Activated CD8-positive, alpha-beta memory T cell treated with anti-CD3 and anti-CD28 coated beads, Interleukin-2, amount 50 U/mL, for 1 hour (primary cell): ENCODE measurements around the gene LSP1.
"Not testable (repeated sequence)": the region's sequence is repeated elsewhere in the genome, so short reads cannot be mapped to it uniquely, and the experiment has no call there.

Source experiments
- DNase-seq: peaks from one replicate; pipeline ENCODE4 v3.0.0-alpha.2; 2020; ENCODE audit errors: extremely low read depth

LSP1 gene

GRCh38 chr11:1877211-1878136 is 24.6 kb downstream of the LSP1 start:
- DNase-seq: no peak

GRCh38 chr11:1878137-1879031 is 25.5 kb downstream of the LSP1 start:
- no peak for DNase-seq

DNA sequence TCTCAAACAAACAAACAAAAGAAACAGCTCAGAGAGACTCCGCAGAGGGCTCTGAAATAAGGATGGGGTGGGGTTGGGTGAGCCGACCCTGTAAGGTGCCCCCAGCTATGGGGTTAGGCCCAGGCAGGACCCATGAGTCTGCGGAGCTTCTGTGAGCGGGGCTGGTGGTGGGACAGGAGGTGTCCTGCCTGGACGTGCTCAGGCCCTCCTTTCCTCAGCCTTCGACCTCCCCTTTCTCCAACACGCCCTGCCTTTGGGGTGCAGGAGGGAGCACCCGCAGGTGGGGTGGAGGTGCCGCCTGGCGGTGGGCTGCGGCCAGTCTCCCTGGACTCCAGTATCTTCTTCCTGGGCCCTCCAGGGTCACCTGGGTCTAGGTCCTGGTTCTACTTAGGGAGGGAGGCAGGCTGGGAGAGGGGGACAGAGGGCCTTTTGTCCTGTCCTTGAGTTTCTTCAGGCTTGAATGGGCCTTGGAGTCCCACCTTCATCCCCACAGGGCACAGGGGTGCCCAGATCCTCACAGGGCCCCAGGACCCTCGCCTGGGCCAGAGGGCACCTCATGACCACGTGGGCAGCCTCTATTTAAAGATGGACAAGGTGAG is 26.6 kb downstream of the LSP1 start:
- no peak for DNase-seq

- DNase-seq: no peak
Observed at GRCh38 chr11:1879941-1880720, 27.2 kb downstream of the LSP1 start.

DNA sequence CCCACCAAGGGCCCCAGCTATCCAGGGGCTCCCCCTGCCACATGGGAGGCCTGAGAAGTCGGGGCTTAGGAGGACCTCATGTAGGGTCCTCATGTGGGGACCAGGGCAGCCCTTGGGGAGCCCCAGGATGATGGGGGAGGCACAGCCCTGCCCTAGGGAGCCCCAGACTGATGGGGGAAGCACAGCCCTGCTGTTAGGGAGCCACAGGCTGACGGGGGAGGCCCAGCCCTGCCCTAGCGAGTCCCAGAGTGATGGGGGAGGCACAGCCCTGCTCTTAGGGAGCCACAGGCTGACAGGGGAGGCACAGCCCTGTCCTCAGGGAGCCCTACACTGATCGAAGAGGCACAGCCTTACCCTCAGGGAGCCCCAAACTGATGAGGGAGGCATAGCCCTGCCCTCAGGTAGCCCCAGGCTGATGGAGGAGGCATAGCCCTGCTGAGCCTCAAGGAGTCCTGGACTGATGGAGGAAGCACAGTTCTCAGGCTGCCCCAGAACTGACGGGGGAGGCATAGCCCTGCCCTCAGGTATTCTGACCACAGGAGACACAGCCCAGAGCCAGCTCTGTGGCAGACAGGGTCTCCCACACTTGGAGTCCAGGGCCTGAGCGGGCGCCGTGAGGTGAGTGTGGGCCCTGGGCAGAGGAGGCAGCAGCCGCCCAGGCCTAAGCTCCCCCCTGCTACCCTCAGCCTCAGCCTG is 28.0 kb downstream of the LSP1 start:
- no peak for DNase-seq

DNA sequence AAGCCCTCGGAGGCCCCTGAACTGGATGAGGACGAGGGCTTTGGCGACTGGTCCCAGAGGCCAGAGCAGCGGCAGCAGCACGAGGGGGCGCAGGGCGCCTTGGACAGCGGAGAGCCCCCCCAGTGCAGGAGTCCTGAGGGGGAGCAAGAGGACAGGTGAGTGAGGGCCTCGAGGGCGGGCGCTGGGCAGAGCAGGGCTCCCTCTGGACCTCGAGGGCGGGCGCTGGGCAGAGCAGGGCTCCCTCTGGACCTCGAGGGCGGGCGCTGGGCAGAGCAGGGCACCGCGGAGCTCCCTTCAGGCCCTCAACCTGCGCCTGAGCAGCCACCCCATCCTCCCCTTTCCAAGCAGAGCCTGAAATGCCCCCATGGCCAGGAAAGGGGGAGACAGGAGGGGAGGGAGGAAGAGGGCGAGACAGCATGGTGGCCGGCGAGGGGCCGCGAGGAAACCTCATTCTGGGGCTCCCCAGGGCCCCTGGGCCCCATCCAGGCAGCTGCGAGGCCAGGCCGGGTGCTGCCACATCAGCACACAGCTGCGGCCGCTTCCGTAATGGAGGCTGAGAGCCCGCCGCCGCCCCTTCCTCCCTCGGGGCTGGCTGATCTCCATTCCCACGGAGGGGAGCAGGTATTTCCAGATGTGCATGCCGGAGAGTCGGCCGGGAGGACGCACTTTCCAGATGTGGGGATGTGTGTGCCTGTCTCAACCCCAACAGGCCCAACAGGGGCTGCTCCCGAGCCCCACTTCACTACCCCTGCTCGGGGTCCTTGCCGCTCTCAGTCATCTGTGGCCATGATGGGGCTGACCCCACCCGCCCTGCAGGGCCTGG is 28.8 kb downstream of the LSP1 start:
- no peak for DNase-seq

DNA sequence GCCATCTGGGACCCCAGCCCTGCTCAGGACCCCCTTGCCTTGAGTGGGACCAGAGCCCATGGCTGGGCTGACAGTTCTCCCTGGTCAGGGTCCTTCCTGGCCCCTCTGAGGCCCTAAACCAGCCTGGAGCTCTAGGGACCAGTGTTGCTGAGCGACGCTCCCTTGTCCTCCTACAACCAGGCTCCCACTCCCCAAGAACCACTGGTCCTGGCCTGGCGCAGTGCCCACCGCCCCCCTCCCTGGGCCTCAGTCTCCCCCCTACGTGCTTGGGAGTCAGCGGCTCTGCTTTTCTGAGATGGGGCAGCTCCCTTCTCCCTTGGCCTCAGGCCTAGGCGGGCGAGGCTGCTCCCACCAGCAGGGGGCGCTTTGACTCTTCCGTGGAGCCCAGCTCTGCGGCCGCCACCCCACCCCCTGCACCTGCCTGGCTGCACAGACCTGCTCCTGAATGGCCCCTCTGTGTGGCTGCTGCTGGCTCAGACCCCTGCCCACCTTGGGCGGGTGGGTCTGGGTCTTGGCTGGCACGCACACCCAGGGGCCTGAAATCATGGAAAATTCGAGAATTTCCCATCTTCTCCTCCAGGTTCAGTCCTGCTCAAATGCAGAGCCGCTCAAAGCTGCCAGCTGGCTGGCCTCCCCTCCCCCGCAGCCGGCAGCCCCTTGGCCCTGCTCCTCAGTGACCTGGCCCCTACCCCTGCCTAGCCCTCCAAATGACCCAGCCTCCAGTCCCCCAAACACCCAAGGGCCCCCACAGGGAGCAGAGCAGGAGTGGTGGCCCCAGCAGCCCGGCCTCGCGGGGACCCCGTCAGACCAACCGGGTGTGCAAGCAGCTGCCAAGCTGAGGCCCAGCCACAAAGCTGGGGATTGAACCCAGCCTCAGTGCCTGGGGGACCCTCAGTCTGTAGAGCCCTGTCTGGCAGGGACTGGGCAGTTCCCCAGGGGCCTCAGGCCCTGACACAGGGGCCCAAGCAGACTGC is 29.7 kb downstream of the LSP1 start:
- DNase-seq: peak; percentile 29

DNA sequence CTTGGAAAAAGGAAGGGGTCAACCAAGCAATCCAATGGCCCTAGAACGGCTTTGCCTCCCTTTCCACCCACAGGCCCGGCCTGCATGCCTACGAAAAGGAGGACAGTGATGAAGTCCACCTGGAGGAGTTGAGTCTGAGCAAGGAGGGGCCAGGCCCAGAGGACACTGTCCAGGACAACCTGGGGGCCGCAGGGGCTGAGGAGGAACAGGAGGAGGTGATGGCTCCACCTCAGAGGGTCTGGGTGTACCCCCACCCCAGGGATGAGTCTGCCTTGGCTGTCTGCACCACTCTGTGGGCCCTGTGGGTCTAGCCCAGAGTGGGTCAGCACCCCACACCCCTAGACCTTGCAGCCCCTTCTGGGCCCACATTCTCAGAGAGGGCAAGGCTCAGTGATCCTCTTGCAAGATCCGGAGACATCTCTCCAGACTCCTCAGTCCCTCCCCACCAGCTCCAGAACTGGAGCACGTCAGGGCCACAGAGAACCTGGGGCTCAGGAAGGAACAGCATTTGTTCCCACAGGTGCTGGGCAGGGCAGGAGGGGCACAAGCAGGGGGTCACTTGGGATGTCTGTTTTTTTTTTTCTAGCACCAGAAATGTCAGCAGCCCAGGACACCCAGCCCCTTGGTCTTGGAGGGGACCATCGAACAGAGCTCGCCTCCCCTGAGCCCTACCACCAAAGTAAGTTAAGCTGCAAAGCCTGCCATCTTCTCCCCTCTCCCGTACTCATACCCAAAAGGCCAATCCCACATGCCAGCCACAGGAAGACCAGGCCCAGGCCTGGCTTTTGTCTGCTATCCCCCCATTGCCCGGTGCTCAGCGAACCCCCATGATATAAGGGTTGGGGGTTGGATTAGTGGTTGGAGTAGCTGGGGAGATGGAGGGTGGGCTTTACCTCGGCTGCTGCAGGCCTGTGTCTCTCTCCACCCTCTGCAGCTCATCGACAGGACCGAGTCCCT is 30.7 kb downstream of the LSP1 start:
- DNase-seq: no peak

GRCh38 chr11:1884303-1884700 is 31.4 kb downstream of the LSP1 start:
- DNase-seq: no peak

GRCh38 chr11:1886551-1886950 is 33.7 kb downstream of the LSP1 start:
- not testable (repeated sequence) for DNase-seq

DNA sequence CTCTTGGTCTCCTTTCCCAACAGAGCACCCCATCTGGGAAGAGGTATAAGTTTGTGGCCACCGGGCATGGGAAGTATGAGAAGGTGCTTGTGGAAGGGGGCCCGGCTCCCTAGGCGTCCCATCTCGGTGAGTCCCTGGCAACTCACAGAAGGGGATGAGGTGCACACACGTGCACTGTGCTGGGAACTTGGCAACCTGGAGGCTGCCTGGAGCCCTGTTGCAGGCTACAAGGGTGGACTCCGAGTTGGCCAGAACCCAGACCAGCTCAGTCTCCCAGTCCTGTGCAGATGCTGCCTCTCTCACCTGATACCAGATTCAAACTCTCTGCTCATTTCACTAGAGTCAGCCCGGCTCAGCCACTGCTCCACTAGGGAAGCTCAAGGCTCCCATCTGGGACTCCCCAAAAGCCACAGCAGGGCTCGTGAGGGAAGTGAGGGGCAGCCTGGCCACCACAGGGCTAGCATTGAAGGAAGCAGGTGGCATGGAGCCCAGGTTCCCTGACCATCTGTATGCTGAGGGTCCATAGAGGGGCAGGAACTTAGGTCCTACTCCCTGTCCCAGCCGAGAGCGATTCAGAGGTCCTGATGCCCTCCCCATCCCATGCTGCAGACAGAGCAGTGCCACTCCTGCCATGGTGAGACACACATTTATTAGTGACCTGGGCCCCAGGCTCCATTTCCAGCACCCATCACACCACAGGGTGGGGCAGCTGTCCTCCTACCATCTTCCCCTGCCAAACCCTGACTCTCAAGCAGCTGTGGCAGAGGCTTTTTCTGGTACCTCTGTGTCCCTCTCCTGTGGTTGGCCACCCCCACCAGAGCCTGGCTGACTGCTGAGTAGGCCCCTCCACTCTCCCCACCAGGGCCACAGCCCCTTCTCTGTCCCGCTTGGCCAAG is 34.8 kb downstream of the LSP1 start:
- DNase-seq: no peak

DNA sequence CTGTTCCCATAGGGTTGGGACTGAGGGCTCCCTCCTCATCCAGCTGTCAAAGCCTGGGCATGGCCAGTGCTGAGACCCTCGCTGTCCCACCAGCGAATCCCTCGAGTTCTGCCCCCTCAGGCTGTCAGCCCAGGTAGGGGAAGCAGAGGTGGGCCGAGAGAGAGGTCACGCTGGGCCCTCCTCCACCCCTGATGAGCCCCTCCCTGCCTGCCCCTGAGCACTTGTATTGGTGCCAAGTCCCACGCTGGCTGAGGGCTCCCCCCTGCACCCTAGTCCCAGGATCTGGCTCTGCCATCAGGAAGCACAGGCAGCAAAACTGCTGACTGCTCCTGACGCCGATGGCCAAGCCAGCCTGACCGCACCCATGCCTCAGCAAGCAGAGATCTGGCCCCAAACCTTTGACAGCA is 35.5 kb downstream of the LSP1 start:
- no peak for DNase-seq

DNA sequence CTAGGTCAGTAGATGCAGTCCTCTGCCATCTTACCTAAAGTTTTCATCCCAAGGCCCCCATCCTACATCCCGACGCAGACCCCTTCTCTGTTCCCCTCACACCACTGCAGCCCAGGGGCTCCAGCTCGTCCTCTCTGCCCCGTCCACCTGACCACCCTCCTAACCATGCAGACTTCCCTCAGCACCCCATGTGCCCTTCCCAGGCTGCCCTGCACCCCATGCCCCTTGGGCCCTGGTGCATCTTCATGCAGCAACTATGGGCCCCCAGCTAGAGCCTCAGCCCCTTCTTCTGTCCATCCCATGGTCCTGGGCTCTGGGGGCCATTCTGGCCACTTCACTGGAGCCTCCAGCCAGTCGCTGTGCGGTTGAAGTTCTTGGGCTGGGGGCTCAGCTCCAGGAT is 35.9 kb downstream of the LSP1 start:
- DNase-seq: no peak

DNA sequence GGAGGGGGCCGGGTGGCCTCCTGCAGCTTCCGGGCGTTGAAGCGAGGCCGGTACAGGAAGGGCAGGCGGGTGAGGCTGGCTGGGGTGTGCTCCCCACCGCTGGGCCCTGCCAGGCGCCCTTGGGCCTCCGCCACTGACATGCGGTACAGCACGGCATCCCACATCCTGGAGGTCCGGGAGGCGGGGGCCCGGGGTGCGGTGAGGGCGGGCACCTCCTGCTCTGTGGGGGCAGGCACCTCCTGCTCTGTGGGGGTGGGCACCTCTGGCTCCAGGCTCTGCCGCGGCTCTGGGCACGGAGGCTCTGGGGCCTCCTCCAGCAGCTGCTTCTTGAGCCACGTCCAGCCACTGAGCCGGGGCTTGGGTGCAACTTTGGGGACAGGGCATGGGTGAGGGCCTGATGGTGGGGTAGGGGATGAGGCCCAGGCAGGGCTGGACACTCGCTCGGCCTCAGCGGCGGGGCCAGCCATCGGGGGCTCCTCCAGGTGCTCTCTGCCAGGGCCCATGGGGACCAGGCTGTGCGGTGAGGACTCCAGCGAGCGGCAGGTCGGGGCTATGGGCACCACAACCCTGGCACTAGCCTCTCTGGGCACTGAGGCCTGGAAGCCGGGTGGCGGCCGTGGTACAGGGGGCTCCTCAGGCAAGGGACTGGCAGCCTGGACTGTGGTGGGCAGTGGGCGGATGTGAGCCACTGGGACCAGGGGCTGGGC is 36.5 kb downstream of the LSP1 start:
- peak; percentile 34 for DNase-seq

DNA sequence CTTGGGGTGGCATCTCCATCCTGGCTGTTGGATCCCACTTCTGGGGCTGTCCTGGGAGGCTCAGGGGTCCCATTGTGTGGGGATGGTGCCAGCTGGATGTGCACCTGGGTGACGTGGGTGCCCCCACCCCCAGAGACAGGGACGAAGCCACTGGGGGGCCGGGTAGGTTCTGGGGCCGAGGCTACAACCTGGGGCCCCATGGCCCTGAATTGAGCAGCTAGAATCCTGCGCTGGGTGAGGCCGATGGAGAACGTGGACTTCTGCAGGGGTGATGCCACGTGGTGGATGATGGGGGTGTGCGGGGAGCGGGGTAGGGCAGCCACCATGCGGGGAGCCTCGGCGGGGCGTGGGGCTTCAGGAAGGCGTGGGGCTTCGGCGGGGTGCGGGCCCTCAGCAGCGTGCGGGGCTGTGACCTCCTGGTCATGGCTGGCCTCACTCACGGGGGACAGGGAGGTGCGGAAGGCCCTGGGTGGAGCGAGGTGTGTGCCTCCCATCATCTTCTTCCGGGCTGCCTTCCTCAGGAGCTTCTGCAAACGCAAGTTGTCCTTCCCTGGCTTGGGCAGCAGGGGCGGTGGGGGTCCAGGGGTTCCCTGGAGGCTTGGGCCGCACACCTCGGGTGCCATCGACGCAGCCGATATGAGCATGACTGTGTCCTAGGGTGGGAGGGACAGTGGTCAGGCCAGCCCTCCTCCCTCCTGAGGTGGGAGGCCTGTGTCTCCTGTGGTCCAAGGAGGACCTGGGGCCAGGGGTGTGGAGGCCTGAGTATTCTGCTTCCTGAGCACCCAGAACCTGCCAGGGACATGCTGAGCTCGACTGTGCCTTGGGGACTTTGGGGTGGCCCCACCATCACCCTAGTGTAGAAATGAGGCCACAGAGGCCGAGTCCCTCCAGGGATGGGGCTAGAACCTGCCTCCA is 37.3 kb downstream of the LSP1 start:
- DNase-seq: no peak
